HG02678 (cell line): ENCODE data around the gene CHI3L1.

Source experiments
- ATAC-seq: cut with Tn5 transposase; IDR thresholded peaks from one replicate; pipeline ENCODE4 v1.9.1; 2021; ENCODE audit warnings: mild to moderate bottlenecking, moderate library complexity; ENCODE audit not compliant: unreplicated experiment

Gene CHI3L1

DNA sequence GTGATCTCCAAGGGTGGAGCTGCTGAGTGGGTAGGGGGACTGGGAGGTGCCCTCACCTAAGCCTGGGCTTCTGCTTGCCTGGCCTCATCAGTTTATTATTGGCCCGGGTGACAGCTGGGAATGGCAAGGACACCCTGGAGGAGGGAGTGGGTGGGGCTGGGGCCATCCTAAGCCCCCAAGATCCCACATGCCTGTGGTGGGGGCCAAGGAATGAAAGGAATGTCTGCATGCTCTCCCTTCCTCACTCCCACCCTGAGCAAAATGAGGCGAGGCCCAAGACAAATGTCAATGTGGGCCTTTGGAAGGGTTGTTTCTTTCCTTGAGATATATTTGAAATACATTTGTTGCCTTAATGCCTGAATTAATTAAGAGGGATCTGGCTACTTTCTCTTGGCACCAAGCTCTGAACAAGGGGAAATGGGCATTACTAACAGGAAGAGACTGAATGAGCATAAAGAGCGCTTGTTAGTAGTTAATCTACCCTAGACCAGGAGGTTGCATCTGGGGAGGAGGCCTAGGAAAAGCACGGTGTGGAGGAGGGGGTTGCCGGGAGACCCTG is 19.7 kb upstream of the CHI3L1 start:
- no peak for ATAC-seq

DNA sequence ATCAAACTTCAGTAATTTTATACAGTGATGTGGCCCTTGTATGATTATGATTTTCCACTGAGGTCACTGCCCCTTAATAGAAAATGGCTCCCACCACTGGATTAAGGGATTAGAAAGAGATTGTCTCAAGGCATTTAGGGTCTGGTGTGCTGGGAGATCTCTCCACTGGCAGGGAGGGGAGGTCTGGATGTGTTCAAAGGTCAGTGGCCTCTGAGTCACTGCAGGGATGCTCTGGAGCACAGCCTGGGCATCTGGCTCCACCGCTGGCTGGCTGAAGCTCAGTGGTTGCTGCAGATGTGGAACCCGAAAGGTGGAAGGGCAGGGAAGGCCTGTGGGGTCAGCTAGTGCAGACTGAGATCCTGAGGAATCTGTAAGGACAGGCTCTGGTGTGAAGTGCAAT is 18.3 kb upstream of the CHI3L1 start:
- no peak for ATAC-seq

DNA sequence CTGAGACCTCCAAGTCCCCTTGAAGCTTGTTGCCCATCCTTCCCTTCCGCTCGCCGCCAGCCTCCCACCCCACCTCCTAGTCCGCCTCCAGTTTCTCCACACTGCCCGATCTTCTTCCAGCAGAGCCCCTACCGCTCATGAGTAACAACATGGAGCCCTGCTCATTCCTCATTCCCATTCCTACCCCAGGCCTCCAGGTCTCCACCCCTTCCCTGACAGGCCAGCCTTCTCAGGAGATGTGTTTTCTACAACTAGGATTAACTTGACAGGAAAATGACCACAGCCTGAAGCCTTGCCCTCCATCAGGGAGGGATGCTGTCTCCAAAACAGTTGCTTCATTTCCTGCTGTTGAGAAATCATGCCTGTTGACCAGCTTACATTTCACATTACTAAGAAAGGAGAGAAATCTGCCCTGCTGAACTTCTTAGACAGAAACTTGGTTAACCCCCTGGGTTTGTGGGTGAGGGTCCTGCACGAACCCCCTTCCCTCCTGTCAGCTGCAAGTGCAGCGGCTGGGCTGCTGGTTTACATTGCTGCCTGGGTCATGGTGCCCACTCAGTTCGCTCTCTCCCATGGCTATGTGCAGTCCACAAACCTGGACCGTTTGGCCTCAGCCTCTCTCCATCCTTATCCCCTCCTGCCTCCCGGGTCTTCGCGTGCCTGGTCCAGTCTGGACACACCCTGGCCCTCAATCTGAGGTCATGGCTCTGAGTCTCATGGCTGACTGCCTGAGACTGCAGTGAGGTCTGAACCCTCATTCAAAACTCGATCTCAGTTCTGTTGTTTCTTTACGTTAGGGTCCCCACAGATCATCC is 16.1 kb upstream of the CHI3L1 start:
- no peak for ATAC-seq

DNA sequence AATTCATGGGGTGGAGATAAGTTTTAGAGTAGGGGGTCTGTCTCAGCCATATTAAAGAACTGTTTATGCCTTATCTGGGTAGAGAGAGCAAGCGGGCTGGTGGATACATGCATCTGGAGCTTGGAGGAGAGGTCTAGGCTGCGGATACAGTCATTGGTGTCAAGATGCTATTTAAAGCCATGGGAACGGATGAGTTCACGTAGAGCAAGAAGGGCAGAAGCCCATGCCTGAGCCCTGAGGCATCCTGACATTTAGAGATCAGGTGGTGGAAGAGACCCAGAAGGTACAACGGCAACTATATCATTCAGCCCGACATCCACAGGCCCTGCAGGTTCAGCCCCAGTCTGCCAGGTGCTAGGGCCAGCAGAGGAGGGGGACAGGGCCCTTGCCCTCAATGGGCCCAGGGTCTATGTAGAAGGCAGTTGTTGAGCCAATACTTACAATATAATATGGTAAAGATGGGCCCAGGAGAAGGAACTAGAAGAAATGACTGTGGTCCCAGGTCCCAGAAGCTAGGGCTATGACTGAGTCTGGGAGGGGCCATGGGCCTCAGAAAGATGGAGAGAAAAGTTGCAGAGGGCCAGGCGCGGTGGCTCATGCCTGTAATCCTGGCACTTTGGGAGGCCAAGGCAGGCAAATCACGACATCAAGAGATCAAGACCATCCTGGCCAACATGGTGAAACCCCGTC is 15.2 kb upstream of the CHI3L1 start:
- no peak for ATAC-seq

DNA sequence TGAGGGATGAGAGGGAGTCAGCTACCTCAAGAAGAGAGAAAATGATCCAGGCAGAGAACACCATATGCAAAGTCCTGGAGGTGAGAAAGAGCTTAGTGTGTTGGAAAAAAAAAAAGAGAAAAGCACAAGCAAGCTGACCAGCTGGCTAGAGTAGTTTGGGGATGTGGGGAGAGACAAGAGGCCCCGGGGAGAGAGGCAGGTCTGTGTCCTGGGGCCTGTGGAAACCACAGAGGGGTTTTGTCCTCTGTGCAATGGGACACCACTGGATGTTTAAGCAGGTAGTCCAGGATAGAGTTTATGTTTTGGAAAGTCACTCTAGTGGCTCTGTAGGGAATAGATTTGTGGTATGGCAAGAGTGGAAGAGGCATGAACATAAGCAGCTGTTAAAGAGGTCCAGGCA is 14.4 kb upstream of the CHI3L1 start:
- no peak for ATAC-seq

DNA sequence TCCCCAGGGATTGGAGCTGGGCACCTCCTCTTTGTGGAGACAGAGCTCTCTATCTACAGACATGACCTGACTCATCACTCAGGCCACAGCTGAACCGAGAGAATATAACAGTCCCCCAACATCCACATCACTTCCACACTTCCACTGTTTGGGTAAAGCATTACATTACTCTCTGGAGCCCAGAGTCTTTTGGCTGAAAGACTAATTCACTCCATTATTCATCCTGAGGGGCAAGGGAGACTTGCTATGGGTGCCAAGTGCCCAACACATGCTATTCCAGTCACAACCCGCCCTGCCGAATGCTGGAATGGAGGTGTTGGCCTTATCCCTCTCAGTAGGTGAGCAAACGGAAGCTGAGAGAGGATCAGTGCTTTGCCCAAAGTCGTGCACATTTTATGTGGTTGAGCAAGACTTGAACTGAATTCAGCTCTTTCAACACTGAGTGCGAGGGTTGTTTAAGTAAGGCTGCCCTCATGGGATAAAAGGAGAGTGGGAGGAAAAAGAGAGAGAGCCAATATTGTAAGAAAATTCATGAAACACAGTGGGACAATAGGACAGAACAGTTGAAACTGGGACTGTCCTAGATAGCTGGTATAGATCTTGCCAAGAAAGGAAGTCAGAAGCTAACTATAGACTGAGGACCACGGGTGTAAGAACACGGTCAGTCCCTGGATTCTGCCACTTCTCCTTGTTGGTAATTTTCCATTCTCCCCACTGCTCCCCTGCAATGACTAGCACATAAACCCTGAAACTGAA is 13.5 kb upstream of the CHI3L1 start:
- ATAC-seq = no peak

DNA sequence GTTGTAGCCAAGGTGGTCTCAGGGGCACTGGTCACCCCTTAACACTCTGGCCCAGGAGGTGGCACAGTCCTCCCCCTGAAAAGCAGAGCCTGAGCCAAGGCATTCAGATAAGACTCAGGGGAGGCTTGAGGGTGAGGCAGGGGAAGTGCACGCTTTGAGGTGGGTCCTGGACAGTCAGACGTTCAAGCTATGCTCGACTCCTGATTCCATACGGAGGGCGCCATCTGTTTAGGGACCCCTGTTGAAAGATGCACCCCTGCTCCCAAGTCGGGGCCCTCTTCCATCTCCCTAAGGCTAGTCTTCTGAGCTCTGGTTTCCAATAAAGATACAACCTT is 12.9 kb upstream of the CHI3L1 start:
- no peak for ATAC-seq

DNA sequence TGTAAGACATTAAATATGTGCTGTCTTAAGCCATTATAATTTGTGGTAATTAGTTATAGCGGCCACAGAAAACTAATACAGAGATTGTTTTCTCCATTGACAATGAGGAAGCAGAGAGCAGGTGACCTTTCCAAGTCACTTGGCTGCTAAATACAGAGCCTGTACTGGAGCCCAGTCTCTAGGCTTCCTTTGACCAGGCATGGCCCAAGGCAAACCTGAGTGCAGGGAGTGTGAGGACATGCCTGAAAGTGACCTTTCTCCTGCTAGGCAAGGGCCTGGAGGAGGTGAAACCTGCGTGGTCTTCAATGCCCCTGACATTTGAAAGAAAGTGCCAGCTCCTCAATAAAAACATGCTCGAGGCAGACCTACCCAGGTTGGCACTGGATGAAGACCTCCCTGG is 12.5 kb upstream of the CHI3L1 start:
- ATAC-seq = no peak

DNA sequence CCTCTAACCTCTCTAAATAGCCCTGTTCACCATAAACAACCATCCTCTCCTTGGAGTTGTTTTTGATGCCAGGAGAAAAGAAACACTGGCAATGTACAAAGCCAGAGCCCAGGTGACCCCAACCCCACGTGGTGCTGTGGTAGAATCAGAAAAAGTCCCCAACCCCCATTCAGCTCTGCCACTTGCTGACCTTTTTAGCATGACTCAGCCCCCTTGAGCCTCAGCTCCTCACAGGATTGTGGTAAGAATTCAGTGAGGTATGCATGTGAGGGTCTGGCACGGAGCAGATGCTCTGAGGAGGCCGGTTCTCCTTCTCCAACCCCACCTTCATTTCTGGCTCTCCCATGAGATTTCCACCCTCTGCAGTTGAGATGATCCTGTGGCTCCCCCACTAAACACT is 11.1 kb upstream of the CHI3L1 start:
- no peak for ATAC-seq

DNA sequence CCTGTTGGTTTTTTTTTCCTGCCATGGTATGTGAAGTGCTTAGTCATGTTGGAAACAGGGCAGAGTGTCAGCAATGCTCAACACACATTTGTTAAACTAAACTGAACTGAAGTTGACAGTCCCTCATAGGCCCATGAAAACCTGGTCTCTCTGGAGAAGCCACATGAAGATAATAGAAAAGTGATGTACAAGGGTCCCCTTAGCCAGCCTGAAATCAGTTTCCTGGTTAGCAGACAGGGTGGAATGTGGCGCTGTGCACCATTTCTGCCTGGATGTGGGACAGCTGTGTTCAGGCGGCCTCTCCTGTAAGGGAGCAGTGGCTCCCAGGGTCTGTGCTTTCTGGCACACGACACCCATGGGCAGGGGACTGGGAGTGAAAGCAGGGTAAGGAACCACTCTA is 9.9 kb upstream of the CHI3L1 start:
- no peak for ATAC-seq

DNA sequence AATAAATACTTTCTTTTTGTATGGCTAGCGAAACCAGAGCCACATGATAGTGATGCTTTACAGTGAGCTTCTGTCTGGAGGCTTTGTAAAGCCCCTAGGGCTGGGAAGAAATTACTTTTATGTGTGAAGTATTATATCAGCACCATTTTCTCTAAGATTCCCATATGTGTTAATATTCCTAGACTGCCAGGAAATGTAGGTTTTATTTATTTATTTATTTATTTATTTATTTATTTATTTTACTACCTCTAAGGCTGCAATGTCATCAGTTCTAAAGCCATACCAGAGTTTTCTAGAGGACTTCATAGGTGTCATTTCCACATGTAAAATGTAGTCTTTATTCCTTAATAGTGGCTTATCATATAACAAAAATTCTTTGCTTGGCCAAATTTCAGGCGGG is 4.4 kb upstream of the CHI3L1 start:
- ATAC-seq = no peak

DNA sequence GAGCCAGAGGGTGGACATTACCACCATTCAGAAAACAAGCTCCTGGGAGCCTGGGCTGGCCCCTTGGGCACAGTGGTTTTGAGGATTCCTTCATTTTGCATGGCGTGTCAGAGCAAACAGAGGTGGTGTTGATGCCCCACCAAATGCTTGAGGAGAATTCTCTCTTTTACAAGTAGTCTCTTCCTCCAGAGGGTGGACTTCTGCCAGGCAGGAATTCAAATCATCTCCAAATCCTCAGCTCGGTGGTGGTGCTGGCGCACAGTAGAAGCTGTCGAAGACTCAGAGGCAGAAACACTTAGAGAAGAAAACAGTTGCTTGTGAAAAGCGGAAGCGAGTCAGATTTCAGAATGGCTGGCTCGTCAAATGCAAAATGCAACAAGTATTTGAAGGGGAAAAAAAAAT is 3.4 kb upstream of the CHI3L1 start:
- no peak for ATAC-seq

DNA sequence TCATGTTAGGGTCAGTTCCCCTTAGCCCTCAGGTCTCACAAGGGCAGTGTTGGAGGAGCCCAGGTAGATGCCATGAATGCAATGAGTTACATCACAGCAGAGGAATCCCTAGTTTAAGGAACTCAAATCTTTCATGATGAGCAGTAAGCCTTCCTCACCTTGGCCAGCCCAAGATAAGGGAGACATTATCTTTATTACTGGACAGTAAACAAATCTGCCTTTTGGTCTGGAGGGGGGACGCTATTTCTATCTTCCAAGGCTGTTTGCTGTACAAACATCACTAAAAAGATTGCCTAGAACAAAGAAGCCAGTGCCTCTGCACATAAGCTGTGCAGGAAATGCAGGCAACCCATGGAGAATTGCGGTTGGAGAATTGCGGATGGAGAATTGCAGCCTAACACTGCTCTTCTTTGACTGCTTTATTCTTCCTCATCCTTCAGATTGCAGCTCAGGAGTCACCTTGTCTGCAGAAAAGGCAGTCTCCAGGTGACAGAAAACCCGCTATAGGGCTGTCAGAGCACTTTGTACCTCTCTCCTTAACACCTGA is 2.3 kb upstream of the CHI3L1 start:
- ATAC-seq = no peak

DNA sequence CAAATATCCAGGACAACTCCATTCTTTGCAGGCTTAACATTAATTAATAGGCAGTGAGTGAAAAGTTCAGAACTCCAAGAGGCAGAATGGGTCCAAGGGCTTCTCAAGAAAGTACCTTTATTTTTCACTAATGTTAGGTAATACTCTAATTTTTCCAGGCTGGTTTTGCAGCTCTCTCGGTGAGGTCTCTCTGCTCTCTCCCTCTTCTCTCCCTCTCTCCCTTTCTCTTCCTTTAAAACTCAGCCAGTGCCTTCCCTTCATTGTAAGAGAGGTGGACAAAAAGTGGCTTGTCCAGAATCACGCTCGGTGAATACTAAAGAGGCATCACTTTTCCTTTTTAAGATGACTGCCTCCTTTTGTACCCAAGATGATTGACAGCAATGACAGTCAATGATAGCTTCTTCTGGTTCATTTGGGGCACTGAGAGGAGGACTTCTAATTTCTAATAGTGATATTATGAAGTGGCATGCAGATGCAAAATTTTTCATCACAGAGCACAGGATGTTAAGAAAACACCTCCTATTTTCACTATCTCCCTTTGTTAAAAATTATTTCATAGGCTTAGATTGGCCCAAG is 1.3 kb upstream of the CHI3L1 start:
- ATAC-seq = no peak

DNA sequence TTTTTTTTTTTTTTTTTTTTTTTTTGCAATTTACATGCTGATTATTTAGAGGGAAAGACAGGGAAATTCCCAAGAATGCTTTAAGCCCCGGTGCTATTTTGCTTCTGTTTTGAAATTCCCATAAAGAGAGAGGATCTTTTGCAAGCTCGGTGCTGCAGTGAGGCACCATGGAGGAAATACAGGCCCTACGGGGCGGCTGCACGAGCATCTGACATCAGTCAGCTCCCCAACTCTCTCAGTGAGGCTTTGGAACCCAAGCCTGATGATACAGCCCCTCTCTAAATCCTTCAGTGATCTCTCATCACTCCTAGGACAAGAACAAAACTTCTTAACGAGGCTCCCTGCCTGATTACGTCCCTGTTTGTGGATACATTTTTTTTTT is 791 bp upstream of the CHI3L1 start:
- no peak for ATAC-seq

DNA sequence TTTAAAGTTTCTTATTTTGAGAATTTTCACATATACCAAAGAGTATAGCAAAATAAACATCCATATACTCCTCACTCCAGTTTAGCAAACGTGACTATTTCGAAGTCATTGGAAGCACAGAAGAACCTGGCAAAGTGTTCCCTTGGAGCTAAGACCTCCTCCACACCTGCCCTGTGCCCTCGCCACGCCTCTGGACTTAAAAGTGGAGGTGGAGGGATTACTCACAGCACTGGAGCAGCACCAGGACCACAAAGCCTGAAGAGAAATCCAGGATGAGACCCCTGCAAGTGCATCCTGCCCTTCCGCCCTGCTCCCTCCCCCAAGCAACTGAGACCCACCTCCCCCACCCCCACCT is 436 bp downstream of the CHI3L1 start:
- no peak for ATAC-seq

DNA sequence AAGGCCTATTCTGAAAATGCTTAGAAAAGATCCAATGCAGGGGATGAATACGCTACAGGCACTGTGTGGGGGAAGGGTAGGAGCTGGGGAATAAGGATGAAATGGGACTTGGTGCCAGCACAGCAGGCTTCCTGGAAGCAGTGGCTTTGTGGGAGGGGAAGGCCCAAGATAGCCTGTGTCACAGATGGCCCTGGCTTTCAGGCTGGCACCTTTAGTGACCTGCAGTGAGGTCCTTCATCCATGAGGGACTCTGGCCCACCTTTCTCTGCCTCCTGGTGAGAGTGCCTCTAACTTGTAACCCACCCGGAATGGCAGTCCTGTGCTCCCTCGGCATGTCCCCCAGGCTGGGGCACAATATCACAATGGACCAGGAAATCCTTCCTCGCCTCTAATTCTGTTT is 919 bp downstream of the CHI3L1 start:
- no peak for ATAC-seq

DNA sequence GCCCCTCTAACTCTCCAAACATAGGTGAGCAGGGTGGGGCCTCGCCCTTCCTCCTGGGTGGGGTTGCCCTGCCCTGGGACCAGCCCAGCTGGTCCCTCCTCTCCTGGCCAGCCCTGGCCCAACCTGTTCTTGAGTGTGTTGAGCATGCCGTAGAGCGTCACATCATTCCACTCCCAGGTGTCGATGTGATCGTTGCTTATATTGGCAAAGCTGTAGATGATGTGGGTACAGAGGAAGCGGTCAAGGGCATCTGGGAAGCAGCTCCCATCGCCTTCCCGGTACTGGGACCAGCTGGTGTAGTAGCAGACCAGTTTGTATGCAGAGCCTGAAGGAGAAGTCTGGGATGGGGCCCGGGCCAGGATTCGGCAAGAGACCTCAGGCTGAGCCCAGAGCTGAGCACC is 1.4 kb downstream of the CHI3L1 start:
- no peak for ATAC-seq

DNA sequence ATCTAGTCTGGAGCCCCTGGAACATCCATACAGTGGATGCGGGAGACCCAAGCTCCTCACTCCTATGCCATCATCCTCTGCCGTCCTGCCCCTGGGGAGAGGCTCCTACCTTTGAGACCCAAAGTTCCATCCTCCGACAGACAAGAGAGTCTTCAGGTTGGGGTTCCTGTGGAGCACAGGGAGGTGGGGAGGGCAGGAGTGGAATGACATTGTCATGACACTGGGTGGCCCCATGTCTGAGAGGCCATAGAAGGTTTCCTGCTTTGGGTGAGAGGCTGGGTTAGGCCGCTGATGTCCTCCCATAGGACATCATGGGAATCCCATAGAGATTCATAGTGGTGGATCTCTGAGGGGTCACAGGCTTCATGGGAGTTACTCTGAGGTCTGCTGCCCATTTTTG is 2.0 kb downstream of the CHI3L1 start:
- no peak for ATAC-seq

DNA sequence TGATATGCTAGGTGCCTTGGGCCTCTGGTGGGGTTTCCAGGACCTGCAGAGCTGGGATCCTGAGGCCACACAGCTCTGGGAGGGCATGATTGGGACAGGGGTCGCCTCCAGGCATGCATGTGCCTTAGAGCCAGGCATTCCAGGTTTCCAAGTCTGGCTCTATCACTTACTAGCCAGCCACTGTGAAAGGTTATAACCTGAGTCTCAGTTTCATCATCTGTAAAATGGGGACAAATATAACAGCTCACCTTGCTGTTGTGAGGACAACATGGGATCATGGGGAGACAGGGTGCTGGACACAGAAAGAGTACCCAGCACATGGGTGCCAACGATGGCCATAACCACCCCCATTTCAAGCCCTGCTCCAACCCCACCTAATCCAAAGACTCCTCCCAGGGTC is 2.7 kb downstream of the CHI3L1 start:
- ATAC-seq = no peak

DNA sequence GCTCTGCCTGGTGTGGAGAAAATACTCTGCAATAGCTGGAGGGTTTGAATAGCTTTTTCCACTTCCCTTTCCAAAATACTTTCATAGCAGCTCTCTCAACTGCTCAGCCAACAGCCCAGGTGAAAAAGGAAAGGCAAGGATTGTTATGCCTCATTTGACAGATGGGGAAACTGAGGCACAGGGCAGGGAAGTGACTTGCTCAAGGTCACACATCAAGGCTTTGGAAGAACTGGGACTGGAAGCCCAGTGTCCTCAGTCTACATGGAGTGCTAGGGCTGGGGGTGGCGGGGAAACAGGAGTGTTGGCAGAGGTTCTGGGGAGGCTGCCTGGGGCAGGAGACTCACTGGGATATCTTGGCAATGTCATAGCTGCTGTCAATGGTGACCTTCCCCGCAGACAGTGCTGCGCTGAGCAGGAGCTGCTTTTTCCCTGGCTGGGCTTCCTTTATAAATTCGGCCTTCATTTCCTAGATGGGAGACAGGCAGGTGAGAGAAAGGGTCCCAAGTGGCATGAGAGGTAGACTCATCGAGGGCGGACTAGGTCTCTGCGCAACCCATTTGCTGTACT is 4.0 kb downstream of the CHI3L1 start:
- ATAC-seq = no peak
